HG03280 (cell line): ENCODE results near the gene FAM184B.

Source experiments
- ATAC-seq: cut with Tn5 transposase; IDR thresholded peaks from one replicate; pipeline ENCODE4 v1.9.1; 2021; ENCODE audit warnings: mild to moderate bottlenecking, moderate library complexity; ENCODE audit not compliant: unreplicated experiment

Gene FAM184B

DNA sequence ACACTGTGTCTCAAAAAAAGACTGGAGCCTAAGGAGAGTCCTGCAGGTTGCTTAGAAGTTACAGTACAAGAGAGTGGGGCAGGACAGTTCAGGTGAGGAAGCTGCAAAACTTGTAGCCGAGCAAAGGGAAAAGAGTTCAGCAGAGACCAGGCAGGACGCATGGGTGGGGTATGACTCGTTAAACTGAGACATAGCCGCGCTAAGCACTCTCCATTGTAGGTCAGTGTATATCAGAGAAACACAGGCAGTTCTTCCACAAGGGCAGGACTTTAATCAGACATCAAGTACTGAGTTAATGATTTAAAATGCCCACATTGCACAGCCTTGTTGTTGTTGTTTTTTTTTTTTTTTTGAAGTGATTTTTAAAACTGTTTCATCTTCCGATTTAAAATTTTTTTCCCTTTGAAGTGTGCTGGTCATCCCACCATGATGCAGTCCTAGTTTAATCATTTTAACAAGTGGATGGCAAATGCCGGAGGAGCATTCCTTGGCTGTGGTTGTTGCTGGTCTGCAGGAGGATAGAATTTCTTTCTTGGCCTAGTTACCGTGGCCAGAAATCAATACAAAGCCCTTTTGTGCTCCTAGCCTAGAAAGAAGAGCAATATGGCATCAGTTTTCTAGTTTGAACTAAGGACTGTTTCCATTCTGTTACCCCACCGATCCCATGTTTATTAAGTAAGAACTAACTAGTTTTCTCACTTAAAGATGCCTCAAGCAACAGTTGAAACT is 194.2 kb downstream of the FAM184B start:
- no peak for ATAC-seq

DNA sequence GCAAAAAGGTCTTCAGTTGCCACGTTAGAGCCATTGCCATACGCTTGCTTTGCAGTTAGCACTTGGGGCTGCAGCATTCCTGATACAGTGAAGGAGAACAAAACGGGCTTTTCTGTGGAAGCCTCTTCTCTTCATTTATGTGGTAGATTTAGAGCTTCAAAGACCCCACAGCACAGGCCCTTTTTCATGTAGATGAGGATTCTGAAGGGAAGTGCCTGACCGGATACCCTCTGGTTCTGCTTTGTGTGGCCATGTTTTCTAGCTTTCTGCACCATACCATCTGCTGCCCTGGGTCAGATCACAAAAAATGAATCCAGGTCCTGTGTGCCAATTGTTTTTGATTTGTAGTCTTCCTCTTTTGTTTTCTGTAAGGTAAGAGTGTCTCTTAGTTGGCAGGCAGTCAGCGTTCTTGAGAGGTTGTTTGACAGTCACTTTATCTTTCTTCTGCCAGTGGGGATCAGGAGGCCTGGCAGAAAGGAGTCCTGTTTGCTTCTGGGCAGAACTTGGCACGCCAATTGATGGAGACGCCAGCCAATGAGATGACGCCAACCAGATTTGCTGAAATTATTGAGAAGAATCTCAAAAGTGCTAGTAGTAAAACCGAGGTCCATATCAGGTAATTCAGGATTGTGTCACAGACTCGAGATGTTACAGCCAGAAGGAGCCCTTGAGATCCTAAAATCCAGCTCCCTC is 196.8 kb downstream of the FAM184B start:
- no peak for ATAC-seq

DNA sequence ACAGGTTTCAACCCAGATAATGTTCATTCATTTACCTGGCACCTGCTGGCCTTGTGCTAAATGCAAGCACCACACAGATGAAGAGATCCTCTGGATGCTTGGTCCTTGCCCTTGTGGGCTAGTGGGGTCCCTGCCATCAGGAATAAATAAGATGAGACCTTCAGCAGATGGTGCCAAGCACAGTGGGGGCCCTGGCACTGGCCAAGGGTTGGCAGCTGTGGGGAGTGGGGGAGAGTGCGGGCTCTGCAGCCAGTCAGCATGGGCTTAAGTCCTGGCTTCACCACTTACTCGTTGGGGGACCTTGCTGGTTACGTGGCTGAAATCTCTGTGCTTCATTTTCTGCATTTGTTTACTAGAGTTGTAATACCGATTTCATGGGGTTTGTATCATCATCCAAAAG is 197.5 kb downstream of the FAM184B start:
- no peak for ATAC-seq

DNA sequence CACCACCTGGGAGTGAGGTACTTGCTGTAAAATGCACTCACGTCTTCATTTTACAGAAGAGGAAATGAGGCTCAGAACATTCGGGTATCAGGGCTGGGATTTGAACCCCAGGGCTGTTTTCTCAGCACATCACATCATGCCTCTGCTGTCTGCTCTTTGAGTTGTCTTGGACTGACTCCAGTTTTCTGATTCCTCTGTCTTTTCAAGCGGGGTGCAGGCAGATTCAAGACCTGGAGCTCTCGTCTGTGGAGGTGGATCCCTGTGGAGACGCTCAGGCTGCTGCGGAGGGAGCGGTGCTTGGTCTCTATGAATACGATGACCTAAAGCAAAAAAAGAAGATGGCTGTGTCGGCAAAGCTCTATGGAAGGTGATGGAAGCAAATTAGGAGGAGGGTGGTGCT is 198.1 kb downstream of the FAM184B start:
- ATAC-seq: no peak

DNA sequence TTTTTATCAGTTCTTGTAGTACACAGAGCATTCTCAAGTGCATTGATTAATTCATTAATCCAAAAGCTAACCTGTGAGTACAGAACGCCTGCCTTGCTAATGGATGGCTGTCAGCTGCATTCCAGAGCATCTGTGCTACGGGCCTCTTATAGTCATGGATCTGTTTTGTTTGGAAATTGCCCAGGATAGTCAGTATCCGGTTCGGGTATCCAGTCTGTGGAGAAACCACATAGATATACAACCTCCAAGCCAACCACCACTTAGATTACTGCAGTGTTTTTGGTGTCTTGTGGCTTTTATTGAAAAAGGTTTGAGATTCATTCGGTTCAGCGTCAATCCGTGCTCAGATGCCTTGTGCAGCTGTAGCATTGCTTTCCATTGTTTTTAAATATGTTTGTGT is 200.5 kb downstream of the FAM184B start:
- ATAC-seq: no peak
